Measurements from ENCODE around the gene TNS4. TPM values are rescaled to one million over a fixed set of nuclear protein-coding genes. Genes with fewer than 3 reads are reported as not detected.

The TNS4 gene
- total RNA-seq, 2 experiments from 2014 or later, result 0.22 to 0.97 TPM

DNA sequence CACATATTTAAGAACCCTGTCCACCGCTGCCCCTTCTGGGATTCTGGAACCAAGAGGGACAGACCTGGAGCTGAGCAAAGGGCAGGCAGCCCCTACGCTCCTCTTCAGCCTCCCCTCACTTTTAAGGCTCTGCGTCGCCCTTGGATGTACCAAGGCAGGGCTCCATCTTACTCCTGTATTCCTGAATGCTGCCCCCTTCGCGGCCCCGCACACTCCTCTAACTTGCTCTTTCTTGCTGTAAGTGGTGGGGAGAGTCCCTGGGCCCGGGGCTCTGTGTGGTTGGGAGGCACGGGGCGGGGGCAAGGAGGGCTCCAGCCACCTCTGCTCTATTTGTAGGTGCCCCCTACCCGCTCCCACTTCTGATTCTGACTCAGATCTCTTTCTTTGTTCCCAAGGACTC, 1.2 kb downstream of the TNS4 start:
- POLR2A ChIA-PET, result no interaction called here
- CTCF ChIA-PET (ENCODE audit: unreplicated experiment), result interaction anchor here (0.6 kb wide), 1 partner anchor 32 kb away, joined by 3 read pairs; no protein-coding TSS in a partner anchor

GRCh38 chr17:40499551-40500189, 1.8 kb downstream of the TNS4 start:
- ChIA-PET POLR2A (no interaction called here), CTCF (ENCODE audit: unreplicated experiment) (interaction anchor here (0.6 kb wide), 1 partner anchor 32 kb away, joined by 3 read pairs; no protein-coding TSS in a partner anchor)
- Histone ChIP-seq H4K20me1 (ENCODE audit: insufficient read depth, low read length) (no peaks in the 10 kb centered on the region), H2AFZ (ENCODE audit: low read length) (no peak overlapping the region), H3K9me2 (ENCODE audit: insufficient read depth, low read length) (no peaks in the 10 kb centered on the region), H3K4me2 (ENCODE audit: low read length) (no peak overlapping the region), H3K79me2 (ENCODE audit: insufficient read depth, low read depth, low read length) (no peaks in the 10 kb centered on the region), H3K36me3 (ENCODE audit: insufficient read depth, low read length) (no peaks in the 10 kb centered on the region), H3K4me1 (ENCODE audit: insufficient read depth, low read length, poor library complexity, severe bottlenecking) (no peaks in the 10 kb centered on the region), H3K4me3 (ENCODE audit: low read depth, low read length, poor library complexity, severe bottlenecking) (no peak overlapping the region), H3K9me3 (ENCODE audit: low read length) (no peaks in the 10 kb centered on the region), H3K27ac (ENCODE audit: low read depth, low read length, poor library complexity, severe bottlenecking) (no peak overlapping the region)
- no peak for TF ChIP-seq EZH2phosphoT487 (IDR thresholded peaks at IDR 0.05; ENCODE audit: borderline replicate concordance, low read depth, low read length)
- TF ChIP-seq, protein P1, sequence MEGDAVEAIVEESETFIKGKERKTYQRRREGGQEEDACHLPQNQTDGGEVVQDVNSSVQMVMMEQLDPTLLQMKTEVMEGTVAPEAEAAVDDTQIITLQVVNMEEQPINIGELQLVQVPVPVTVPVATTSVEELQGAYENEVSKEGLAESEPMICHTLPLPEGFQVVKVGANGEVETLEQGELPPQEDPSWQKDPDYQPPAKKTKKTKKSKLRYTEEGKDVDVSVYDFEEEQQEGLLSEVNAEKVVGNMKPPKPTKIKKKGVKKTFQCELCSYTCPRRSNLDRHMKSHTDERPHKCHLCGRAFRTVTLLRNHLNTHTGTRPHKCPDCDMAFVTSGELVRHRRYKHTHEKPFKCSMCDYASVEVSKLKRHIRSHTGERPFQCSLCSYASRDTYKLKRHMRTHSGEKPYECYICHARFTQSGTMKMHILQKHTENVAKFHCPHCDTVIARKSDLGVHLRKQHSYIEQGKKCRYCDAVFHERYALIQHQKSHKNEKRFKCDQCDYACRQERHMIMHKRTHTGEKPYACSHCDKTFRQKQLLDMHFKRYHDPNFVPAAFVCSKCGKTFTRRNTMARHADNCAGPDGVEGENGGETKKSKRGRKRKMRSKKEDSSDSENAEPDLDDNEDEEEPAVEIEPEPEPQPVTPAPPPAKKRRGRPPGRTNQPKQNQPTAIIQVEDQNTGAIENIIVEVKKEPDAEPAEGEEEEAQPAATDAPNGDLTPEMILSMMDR (conservative IDR thresholded peaks at IDR 0.05; ENCODE audit: low read length), result no peak
- no TSS peak for BruUV-seq (replicated peaks)
- intact Hi-C loops (cut with micrococcal nuclease; ENCODE audit: unreplicated experiment), result no loop called here
- no peak for DNase-seq (ENCODE audit: low spot score)

More for the DNA sequence above, 1.2 kb downstream of the TNS4 start:
- H3K36me3 ChIP-seq (ENCODE audit: insufficient read depth, low read length), result no peaks in the 10 kb centered on the region
- no peak overlapping the region for H3K4me3 ChIP-seq (ENCODE audit: low read depth, low read length, poor library complexity, severe bottlenecking)
- H3K79me2 ChIP-seq (ENCODE audit: insufficient read depth, low read depth, low read length), result no peaks in the 10 kb centered on the region
- no peak overlapping the region for H3K27ac ChIP-seq (ENCODE audit: low read depth, low read length, poor library complexity, severe bottlenecking)
- intact Hi-C loops (cut with micrococcal nuclease; ENCODE audit: unreplicated experiment), result no loop called here
- no peaks in the 10 kb centered on the region for H3K9me3 ChIP-seq (ENCODE audit: low read length)
- no peak for TF ChIP-seq EZH2phosphoT487 (IDR thresholded peaks at IDR 0.05; ENCODE audit: borderline replicate concordance, low read depth, low read length)
- TF ChIP-seq, protein P1 (conservative IDR thresholded peaks at IDR 0.05; ENCODE audit: low read length), result no peak
- H3K4me2 ChIP-seq (ENCODE audit: low read length), result no peak overlapping the region
- H3K4me1 ChIP-seq (ENCODE audit: insufficient read depth, low read length, poor library complexity, severe bottlenecking), result no peaks in the 10 kb centered on the region
- no peaks in the 10 kb centered on the region for H4K20me1 ChIP-seq (ENCODE audit: insufficient read depth, low read length)
- no peaks in the 10 kb centered on the region for H3K9me2 ChIP-seq (ENCODE audit: insufficient read depth, low read length)
- no peak for DNase-seq (ENCODE audit: low spot score)
- H2AFZ ChIP-seq (ENCODE audit: low read length), result no peak overlapping the region
- no TSS peak for BruUV-seq (replicated peaks)
